Endothelial cell of umbilical vein (primary cell): ENCODE data around the gene MTMR3. TPM values are rescaled to one million over a fixed set of nuclear protein-coding genes. Genes with fewer than 3 reads are reported as not detected.

Experiments used
- BruUV-seq: library from RNA; stranded (reverse); fragments of 400-500 nt; replicated peaks from 2 replicates; lab custom pipeline; 2021; lab: Mats Ljungman, UMichigan
- CTCF ChIA-PET: fragments of 300-600, 350-600 bp; sonication (Branson Sonifier 250); formaldehyde crosslinking; loops from one replicate; lab custom pipeline; 2021; ENCODE audit warnings: antibody characterized with exemption, inconsistent platforms; lab: Charles Lee
- POLR2A ChIA-PET: fragments of 300-600, 350-600 bp; sonication (Branson Sonifier 250); formaldehyde crosslinking; loops from one replicate; lab custom pipeline; 2021; ENCODE audit warnings: antibody characterized with exemption, inconsistent platforms; lab: Charles Lee
- DNase-seq: peaks from one replicate; pipeline ENCODE4 v3.0.0-alpha.2; 2011; ENCODE audit warnings: low read depth, low spot score
- FAIRE-seq: peaks from 2 replicates; lab custom pipeline; 2011; peaks lifted over from hg19 to GRCh38; lab: Jason Lieb, UNC
- H2AFZ ChIP-seq: 2 replicates; pipeline ENCODE4 v1.6.0; 2012; ENCODE audit warnings: low read depth, low read length, control low read depth, inconsistent platforms
- H3K27ac ChIP-seq: 2 replicates; pipeline ENCODE4 v1.5.1; 2011; ENCODE audit warnings: low read depth, mild to moderate bottlenecking, control low read depth, low read length, moderate library complexity; ENCODE audit not compliant: insufficient read depth
- H3K27me3 ChIP-seq, 2 experiments: 2 replicates each; pipeline versions ENCODE4 v1.6.0 to v1.6.1; 2011; ENCODE audit warnings: low read length in 2 of 2, mixed read lengths in 1 of 2; ENCODE audit not compliant: control insufficient read depth in 2 of 2, insufficient read depth in 2 of 2
- H3K36me3 ChIP-seq, 2 experiments: 2 replicates in 1 of 2; 3 replicates in 1 of 2; pipeline ENCODE4 v1.5.1; 2011; ENCODE audit warnings: low read length in 2 of 2, mild to moderate bottlenecking in 1 of 2, moderate library complexity in 1 of 2; ENCODE audit not compliant: control insufficient read depth in 2 of 2, insufficient read depth in 2 of 2; ENCODE audit errors: extremely low read depth in 1 of 2
- H3K4me1 ChIP-seq: 3 replicates; pipeline ENCODE4 v1.5.1; 2011; ENCODE audit warnings: mild to moderate bottlenecking, low read length; ENCODE audit not compliant: control insufficient read depth, insufficient read depth; ENCODE audit errors: extremely low read depth
- H3K4me2 ChIP-seq: 2 replicates; pipeline ENCODE4 v1.6.1; 2011; ENCODE audit warnings: low read length, control low read depth, mixed read lengths; ENCODE audit not compliant: insufficient read depth
- H3K4me3 ChIP-seq, 3 experiments: fragments of 200-600 bp in 1 of 3; sonication (generic), shearing (Covaris generic) in 1 of 3; replicated peaks in 1 of 3; 2 replicates each; pipeline ENCODE4 v1.5.1; 2011 to 2016; ENCODE audit warnings: control low read depth in 3 of 3, low read length in 3 of 3, mild to moderate bottlenecking in 2 of 3, inconsistent platforms in 1 of 3, low read depth in 1 of 3, moderate library complexity in 1 of 3; ENCODE audit not compliant: insufficient read depth in 1 of 3
- H3K79me2 ChIP-seq: 2 replicates; pipeline ENCODE4 v1.6.0; 2012; ENCODE audit warnings: low read length, inconsistent platforms; ENCODE audit not compliant: control insufficient read depth, insufficient read depth
- H3K9ac ChIP-seq: replicated peaks from 2 replicates; pipeline ENCODE3; 2011; ENCODE audit warnings: low read length, control low read depth; ENCODE audit not compliant: insufficient read depth; ENCODE audit errors: extremely low read depth
- H3K9me1 ChIP-seq: replicated peaks from 3 replicates; pipeline ENCODE4 v1.6.0; 2011; ENCODE audit warnings: mild to moderate bottlenecking, low read length; ENCODE audit not compliant: control insufficient read depth, insufficient read depth; ENCODE audit errors: extremely low read depth
- H3K9me3 ChIP-seq: replicated peaks from 2 replicates; pipeline ENCODE4 v1.5.1; 2012; ENCODE audit warnings: low read length, inconsistent platforms; ENCODE audit not compliant: control insufficient read depth, insufficient read depth
- H4K20me1 ChIP-seq: replicated peaks from 2 replicates; pipeline ENCODE3; 2011; ENCODE audit warnings: mild to moderate bottlenecking, low read length; ENCODE audit not compliant: control insufficient read depth, insufficient read depth; ENCODE audit errors: extremely low read depth
- CTCF ChIP-seq, 2 donors: IDR thresholded peaks; 1 replicate in 1 of 2; 2 replicates in 1 of 2; pipeline ENCODE4 v1.5.1; 2011; ENCODE audit warnings: low read length in 2 of 2, mild to moderate bottlenecking in 2 of 2, moderate library complexity in 2 of 2, control low read depth in 1 of 2, inconsistent platforms in 1 of 2, low read depth in 1 of 2; ENCODE audit not compliant: insufficient read depth in 1 of 2; ENCODE audit errors: extremely low read depth in 1 of 2
- EZH2 ChIP-seq: IDR thresholded peaks from 2 replicates; pipeline ENCODE4 v1.6.1; 2012; ENCODE audit warnings: borderline replicate concordance, low read depth, mild to moderate bottlenecking, moderate library complexity, low read length, inconsistent platforms; ENCODE audit not compliant: severe bottlenecking
- FOS ChIP-seq: IDR thresholded peaks from 2 replicates; pipeline ENCODE4 v1.6.1; 2011; ENCODE audit warnings: mild to moderate bottlenecking, low read length, moderate library complexity, borderline replicate concordance; ENCODE audit not compliant: insufficient read depth
- GATA2 ChIP-seq: IDR thresholded peaks from 2 replicates; pipeline ENCODE4 v1.7.0; 2011; ENCODE audit warnings: low read depth, mild to moderate bottlenecking, moderate library complexity, mixed read lengths, low read length; ENCODE audit not compliant: insufficient read length, insufficient read depth
- JUN ChIP-seq: IDR thresholded peaks from 2 replicates; pipeline ENCODE4 v1.6.1; 2011; ENCODE audit warnings: borderline replicate concordance, low read depth; ENCODE audit not compliant: insufficient read length, insufficient read depth
- MAX ChIP-seq: IDR thresholded peaks from 2 replicates; pipeline ENCODE4 v1.6.1; 2011; ENCODE audit not compliant: insufficient read depth, insufficient read length
- MYC ChIP-seq: IDR thresholded peaks from one replicate; pipeline ENCODE4 v1.6.1; 2011; ENCODE audit warnings: mild to moderate bottlenecking, low read depth, low read length
- POLR2A ChIP-seq: IDR thresholded peaks from 2 replicates; pipeline ENCODE4 v1.6.1; 2012; ENCODE audit warnings: low read depth, mild to moderate bottlenecking, control low read depth, low read length
- POLR2AphosphoS5 ChIP-seq: IDR thresholded peaks from 2 replicates; pipeline ENCODE4 v1.6.1; 2012; ENCODE audit warnings: low read depth, mild to moderate bottlenecking, control low read depth, low read length, moderate library complexity; ENCODE audit not compliant: insufficient read depth
- dilution Hi-C: fragments of 300-500 bp; cut with MboI; formaldehyde crosslinking; loops from one replicate; pipeline ENCODE4 v1.15.0; 2019; ENCODE audit warnings: low sequenced_read_pairs; ENCODE audit not compliant: extremely low pct_ligation_motif_present
- intact Hi-C: fragments of 100-400 bp; cut with micrococcal nuclease; formaldehyde crosslinking; loops from one replicate; pipeline ENCODE4 v1.10.0; 2022
- polyA plus RNA-seq, 4 experiments: library from polyadenylated mRNA; depleted of rRNA in 3 of 4; stranded (reverse) in 3 of 4; unstranded in 1 of 4; fragments of >200 nt; gene quantifications; 2 replicates each; pipeline versions ENCODE4 v1.2.1 to v1.2.3, GENCODE V29; 2011 to 2012; ENCODE audit warnings: missing spikeins in 1 of 4
- total RNA-seq: library from RNA; stranded (reverse); gene quantifications from 2 replicates; pipeline ENCODE4 v1.2.3, GENCODE V29; 2021

MTMR3 gene
- total and polyA plus RNA-seq, 2 donors (not counting 3 experiments of a cell fraction or from before 2014, with no cell fraction given), result 30.1 to 36.5 TPM

DNA sequence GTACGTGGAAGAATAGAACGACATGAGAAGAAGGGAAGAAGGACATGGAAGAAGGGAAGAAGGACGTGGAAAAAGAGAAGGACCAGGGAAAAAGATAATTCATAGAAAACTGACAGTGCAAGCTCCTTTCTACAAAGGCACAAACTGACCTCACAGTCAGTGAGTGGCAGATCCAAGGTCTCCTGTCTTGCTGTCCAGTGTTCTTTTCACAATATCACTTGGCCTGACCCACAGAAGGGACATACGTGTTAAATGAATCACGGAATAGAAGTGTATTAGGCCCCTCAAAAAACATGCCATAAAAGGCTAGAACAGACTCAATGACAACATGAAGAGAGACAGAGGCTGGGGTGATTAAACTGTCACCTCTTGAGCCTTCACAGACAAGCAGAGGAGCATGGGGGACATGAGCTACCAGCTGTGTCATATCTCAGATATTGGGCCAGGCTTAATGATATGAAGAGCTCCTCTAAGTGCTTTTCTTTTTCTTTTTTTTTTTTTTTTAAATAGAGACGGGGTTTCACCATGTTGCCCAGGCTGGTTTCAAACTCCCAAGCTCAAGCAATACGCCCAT, 49.5 kb upstream of the MTMR3 start:
- TF ChIP-seq POLR2A (no peak), CTCF (IDR thresholded peaks at IDR 0.05; ENCODE audit: extremely low read depth in 1 of 2, insufficient read depth in 1 of 2, low read depth in 1 of 2, low read length in 2 of 2) (no peak), GATA2 (no peak), MAX (no peak), POLR2AphosphoS5 (no peak), FOS (no peak), JUN (no peak), EZH2 (no peak), MYC (no peak)
- dilution Hi-C loops (no loop called here), intact Hi-C loops (no loop called here)
- H3K27ac ChIP-seq, result no peak overlapping the region
- no peaks in the 10 kb centered on the region for H3K9me3 ChIP-seq
- H3K36me3 ChIP-seq, result peaks cover 2 to 8% of the 10 kb centered on the region in 2 experiments
- H3K4me1 ChIP-seq, result peaks cover 13% of the 10 kb centered on the region
- H3K27me3 ChIP-seq, result no peaks in the 10 kb centered on the region
- no peak overlapping the region for H3K4me2 ChIP-seq
- H3K79me2 ChIP-seq, result peaks cover 14% of the 10 kb centered on the region
- ChIA-PET CTCF (interaction anchor here (1.4 kb wide), 1 partner anchor 172 kb away, joined by 8 read pairs; no protein-coding TSS in a partner anchor), POLR2A (no interaction called here)
- no peak overlapping the region for H3K9ac ChIP-seq
- DNase-seq (no peak), FAIRE-seq (no peak)
- H3K9me1 ChIP-seq, result no peaks in the 10 kb centered on the region
- no TSS peak for BruUV-seq
- no peak overlapping the region for H3K4me3 ChIP-seq
- H4K20me1 ChIP-seq, result no peaks in the 10 kb centered on the region
- no peak overlapping the region for H2AFZ ChIP-seq
